ENCODE measurements around the gene FLRT1. TPM values are rescaled to one million over a fixed set of nuclear protein-coding genes. Genes with fewer than 3 reads are reported as not detected.

FLRT1 gene
- total RNA-seq, 1 donor from 2014 or later = 0.54 TPM

DNA sequence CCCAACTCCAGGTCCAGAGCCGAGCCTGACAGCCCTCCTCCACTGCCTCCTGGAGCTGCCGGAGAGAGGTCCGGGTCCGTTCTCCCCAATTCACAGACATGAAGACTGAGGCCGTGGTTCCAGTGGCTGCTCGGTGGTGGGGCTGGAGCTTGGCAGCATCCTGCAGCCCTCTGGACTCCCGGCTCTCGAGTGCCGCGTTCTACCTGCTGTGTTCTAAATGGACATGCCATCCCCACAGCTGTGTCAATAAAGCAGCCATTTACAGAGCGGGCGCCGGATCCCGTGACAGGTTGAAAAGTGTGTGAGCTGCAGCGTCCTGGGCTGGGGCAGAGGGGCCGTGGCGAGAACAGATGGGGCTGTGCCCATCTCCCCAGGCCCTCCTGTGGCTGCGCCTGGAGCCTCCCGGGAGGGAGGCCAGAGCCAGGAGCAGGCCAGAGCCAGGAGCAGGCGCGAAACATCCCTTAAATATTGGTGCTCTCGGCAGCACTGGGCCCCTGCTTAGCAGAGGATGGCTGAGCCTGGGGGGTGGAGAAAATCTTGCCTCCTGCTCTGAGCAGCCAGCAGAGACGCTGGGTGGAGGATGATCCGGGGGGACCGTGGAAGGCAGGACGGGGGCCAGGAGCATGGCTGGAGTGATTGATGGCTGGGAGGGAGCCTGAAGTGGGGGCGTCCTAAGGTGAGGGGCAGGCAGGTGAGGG lies 46.2 kb downstream of the FLRT1 start:
- Mint-ChIP-seq H3K4me1 (ENCODE audit: unreplicated experiment) (peaks cover 6% of the 10 kb centered on the region), H3K36me3 (ENCODE audit: unreplicated experiment) (no peaks in the 10 kb centered on the region), H3K9me3 (ENCODE audit: unreplicated experiment) (no peaks in the 10 kb centered on the region), H3K27me3 (ENCODE audit: unreplicated experiment) (peaks cover 5% of the 10 kb centered on the region), H3K27ac (ENCODE audit: unreplicated experiment) (no peak overlapping the region), H3K4me3 (ENCODE audit: unreplicated experiment) (no peak overlapping the region)
- no peak for DNase-seq (ENCODE audit: extremely low spot score, unreplicated experiment)
- TF ChIP-seq, protein P1, sequence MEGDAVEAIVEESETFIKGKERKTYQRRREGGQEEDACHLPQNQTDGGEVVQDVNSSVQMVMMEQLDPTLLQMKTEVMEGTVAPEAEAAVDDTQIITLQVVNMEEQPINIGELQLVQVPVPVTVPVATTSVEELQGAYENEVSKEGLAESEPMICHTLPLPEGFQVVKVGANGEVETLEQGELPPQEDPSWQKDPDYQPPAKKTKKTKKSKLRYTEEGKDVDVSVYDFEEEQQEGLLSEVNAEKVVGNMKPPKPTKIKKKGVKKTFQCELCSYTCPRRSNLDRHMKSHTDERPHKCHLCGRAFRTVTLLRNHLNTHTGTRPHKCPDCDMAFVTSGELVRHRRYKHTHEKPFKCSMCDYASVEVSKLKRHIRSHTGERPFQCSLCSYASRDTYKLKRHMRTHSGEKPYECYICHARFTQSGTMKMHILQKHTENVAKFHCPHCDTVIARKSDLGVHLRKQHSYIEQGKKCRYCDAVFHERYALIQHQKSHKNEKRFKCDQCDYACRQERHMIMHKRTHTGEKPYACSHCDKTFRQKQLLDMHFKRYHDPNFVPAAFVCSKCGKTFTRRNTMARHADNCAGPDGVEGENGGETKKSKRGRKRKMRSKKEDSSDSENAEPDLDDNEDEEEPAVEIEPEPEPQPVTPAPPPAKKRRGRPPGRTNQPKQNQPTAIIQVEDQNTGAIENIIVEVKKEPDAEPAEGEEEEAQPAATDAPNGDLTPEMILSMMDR (IDR thresholded peaks at IDR 0.05) = no peak

DNA sequence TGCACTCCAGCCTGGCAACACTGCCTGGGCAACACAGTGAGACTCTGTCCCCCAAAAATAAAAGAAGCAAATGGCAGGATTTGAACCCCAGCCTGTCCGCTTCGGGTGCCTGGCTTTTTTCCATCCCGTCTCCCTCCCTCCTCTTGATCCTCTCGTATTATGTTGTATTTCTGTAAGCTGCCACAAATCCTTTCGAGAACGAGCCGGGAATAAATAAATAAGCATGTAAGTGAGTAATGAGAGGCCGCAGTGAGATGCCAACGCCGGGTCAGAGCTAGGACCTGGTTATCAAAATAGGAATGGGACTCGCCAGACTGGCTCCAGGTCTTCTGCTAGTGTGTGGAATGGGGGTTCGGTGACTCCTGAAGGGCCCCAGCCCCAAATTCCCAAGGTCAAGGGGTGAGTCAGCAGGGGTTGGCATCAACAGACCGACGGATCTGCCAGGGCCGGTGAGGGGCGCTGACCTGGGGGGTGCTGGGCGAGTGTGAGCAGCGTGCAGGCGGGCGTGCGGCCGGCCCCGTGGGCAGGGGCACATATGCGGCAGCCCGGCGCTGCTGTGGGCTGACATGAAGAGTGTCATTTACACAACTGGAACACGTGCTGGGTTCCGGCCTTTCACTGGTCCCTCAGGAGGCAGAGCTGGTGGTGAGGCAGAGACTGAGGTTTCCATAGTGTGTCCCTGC lies 47.8 kb downstream of the FLRT1 start:
- DNase-seq (ENCODE audit: extremely low spot score, unreplicated experiment) = no peak
- no peaks in the 10 kb centered on the region for H3K36me3 Mint-ChIP-seq (ENCODE audit: unreplicated experiment)
- H3K27ac Mint-ChIP-seq (ENCODE audit: unreplicated experiment) = no peak overlapping the region
- H3K9me3 Mint-ChIP-seq (ENCODE audit: unreplicated experiment) = no peaks in the 10 kb centered on the region
- no peak overlapping the region for H3K4me3 Mint-ChIP-seq (ENCODE audit: unreplicated experiment)
- H3K4me1 Mint-ChIP-seq (ENCODE audit: unreplicated experiment) = peaks cover 6% of the 10 kb centered on the region
- TF ChIP-seq, protein P1 (IDR thresholded peaks at IDR 0.05) = no peak
- peaks cover 5% of the 10 kb centered on the region for H3K27me3 Mint-ChIP-seq (ENCODE audit: unreplicated experiment)

DNA sequence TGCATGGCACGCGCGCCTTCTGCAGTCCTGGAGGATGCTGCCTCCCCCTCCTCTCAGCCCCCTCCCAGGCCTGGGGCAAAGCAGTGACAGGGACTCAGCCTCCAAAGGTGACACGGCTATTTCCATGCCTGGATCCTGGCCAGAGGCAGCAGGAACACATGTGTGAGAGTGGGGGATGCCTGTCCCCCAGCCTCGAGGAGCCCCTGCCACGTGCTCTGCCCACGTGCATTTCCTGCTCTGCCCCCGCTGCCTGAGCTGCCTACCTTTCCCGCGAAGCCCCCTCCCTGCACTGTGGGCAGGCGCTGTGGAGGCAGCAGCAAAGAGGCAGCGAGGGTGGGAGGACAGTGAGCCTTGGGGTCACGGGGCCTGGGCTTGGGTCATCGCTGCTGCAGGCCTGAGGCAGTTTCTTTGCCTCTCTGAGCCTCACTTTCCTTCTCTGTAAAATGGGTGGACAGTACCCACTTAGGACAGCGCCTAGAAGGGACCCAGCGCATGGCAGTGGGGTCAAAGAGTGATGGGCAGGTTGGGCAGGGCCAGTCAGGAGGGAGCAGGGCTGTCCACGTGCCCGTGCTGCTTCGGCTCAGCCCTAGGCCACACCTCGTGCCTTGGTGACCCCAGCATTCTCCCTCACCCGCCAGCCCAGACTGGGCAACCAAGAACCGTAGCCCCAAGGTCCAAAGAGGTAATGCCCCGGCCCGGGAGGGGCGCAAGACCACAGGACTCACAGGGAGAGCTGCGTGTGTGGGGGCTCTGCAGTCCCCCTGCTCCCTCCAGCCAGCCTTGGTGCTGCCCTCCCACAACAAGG lies 48.6 kb downstream of the FLRT1 start:
- H3K27me3 Mint-ChIP-seq (ENCODE audit: unreplicated experiment) = peaks cover 4% of the 10 kb centered on the region
- TF ChIP-seq, protein P1 (IDR thresholded peaks at IDR 0.05) = no peak

DNA sequence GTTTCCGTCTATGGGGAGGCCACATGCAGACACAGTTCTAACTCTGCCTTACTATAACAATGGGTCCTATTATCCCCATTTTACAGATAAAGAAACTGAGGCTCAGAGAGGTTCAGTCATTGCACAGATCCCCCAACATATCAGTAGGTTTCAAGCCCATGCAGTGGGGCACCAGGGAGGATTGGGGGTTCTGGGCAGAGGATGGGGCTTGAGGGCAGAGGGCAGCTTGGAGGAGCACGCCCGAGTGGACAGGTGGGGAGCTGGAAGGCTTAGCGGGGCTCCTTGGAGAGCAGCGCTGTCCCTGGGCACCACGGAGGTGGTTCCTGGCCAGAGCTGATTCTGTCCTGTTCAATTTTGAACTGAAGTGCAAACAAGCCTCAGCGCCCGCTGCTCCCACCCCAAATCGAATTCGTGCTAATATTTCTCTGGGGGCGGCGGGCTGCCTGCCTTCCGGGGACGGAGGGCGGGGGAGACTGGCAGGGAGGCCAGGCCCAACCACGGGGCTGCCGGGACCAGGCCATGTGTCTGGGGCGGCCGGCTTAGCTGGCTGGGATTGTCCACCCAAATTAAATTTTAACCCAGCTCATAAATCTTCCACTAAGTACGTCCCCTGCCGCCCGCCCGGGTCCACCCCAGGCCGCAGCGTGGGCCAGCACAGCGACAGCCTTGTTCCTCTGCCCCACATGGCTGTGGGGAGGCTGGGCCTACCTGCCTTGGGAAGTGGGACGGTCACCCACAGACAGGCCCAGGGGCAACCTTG lies 49.4 kb downstream of the FLRT1 start:
- TF ChIP-seq, protein P1 (IDR thresholded peaks at IDR 0.05) = no peak
- Mint-ChIP-seq H3K36me3 (ENCODE audit: unreplicated experiment) (no peaks in the 10 kb centered on the region), H3K4me1 (ENCODE audit: unreplicated experiment) (peaks cover 6% of the 10 kb centered on the region), H3K9me3 (ENCODE audit: unreplicated experiment) (no peaks in the 10 kb centered on the region), H3K27me3 (ENCODE audit: unreplicated experiment) (no peaks in the 10 kb centered on the region), H3K4me3 (ENCODE audit: unreplicated experiment) (no peak overlapping the region), H3K27ac (ENCODE audit: unreplicated experiment) (no peak overlapping the region)
- DNase-seq (ENCODE audit: extremely low spot score, unreplicated experiment) = no peak

More for the DNA sequence above, 48.6 kb downstream of the FLRT1 start:
- no peaks in the 10 kb centered on the region for H3K9me3 Mint-ChIP-seq (ENCODE audit: unreplicated experiment)
- no peak for DNase-seq (ENCODE audit: extremely low spot score, unreplicated experiment)
- H3K4me1 Mint-ChIP-seq (ENCODE audit: unreplicated experiment) = peaks cover 6% of the 10 kb centered on the region
- no peak overlapping the region for H3K4me3 Mint-ChIP-seq (ENCODE audit: unreplicated experiment)
- no peaks in the 10 kb centered on the region for H3K36me3 Mint-ChIP-seq (ENCODE audit: unreplicated experiment)
- H3K27ac Mint-ChIP-seq (ENCODE audit: unreplicated experiment) = no peak overlapping the region

Other genes with a start within 250 kb of the FLRT1 start
- gene SPINDOC, start 222.5 kb upstream of the FLRT1 start, total RNA-seq = 32.1 and 33.5 TPM in 2 replicates
- 31.8 and 33.4 TPM in 2 replicates for gene MARK2, start 196.8 kb upstream of the FLRT1 start, total RNA-seq
- 2.5 and 2.6 TPM in 2 replicates for gene RCOR2, start 118.8 kb upstream of the FLRT1 start, total RNA-seq
- 24.0 and 28.1 TPM in 2 replicates for gene NAA40, start 96.9 kb upstream of the FLRT1 start, total RNA-seq
- 253 and 265 TPM in 2 replicates for gene COX8A, start 61.3 kb upstream of the FLRT1 start, total RNA-seq
- gene OTUB1, start 49.5 kb upstream of the FLRT1 start, total RNA-seq = 66.2 and 71.4 TPM in 2 replicates
- 22.3 and 29.6 TPM in 2 replicates for gene MACROD1, start 130.2 kb downstream of the FLRT1 start, total RNA-seq
- gene STIP1, start 150.2 kb downstream of the FLRT1 start, total RNA-seq = 109 and 115 TPM in 2 replicates
- 0.94 and 1.4 TPM in 2 replicates for gene FERMT3, start 170.8 kb downstream of the FLRT1 start, total RNA-seq
- gene TRPT1, start 190.3 kb downstream of the FLRT1 start, total RNA-seq = 39.2 and 39.7 TPM in 2 replicates
- gene NUDT22, start 190.3 kb downstream of the FLRT1 start, total RNA-seq = 43.7 and 46.8 TPM in 2 replicates
- gene DNAJC4, start 194.6 kb downstream of the FLRT1 start, total RNA-seq = 46.5 and 49.9 TPM in 2 replicates
- 205 and 217 TPM in 2 replicates for gene VEGFB, start 198.7 kb downstream of the FLRT1 start, total RNA-seq
- 52.9 and 54.7 TPM in 2 replicates for gene FKBP2, start 205.2 kb downstream of the FLRT1 start, total RNA-seq
- gene PPP1R14B, start 211.0 kb downstream of the FLRT1 start, total RNA-seq = 270 and 286 TPM in 2 replicates
- 30.2 and 32.0 TPM in 2 replicates for gene PLCB3, start 215.6 kb downstream of the FLRT1 start, total RNA-seq
- 68.3 and 73.6 TPM in 2 replicates for gene BAD, start 248.7 kb downstream of the FLRT1 start, total RNA-seq
- 68.0 and 71.4 TPM in 2 replicates for gene GPR137, start 249.9 kb downstream of the FLRT1 start, total RNA-seq

Data from osteocyte (in vitro differentiated cells).